Measurements from ENCODE around the gene HEPACAM2.
A peak's percentile ranks its signal among the peaks of the same experiment; 100 is the strongest.

HEPACAM2 gene

GRCh38 chr7:93231799-93232672 is 5.8 kb upstream of the HEPACAM2 start, which contains the start of gene VPS50:
Gene VPS50, plus strand, starts transcription at chr7:93232366. Its CDS starts 102 bp downstream, at chr7:93232468.
- Histone ChIP-seq H3K27me3 (ENCODE audit: insufficient read depth, low read depth) (no peaks in the 10 kb centered on the region), H3K36me3 (ENCODE audit: insufficient read depth) (no peaks in the 10 kb centered on the region), H4K20me1 (ENCODE audit: insufficient read depth) (no peaks in the 10 kb centered on the region), H3K4me1 (ENCODE audit: low read depth, poor library complexity, severe bottlenecking) (peaks cover 34% of the 10 kb centered on the region), H3K27ac (peak within 1 kb of the TSS; percentile 46), H3K4me3 (IDR thresholded peaks at IDR 0.05; ENCODE audit: insufficient read depth, low read depth, low read length) (no peak within 1 kb of the TSS), H3K4me2 (peak within 1 kb of the TSS; percentile 89), H3K79me2 (ENCODE audit: insufficient read depth, low read depth) (peaks cover 30% of the 10 kb centered on the region), H2AFZ (ENCODE audit: low read depth) (peak within 1 kb of the TSS; percentile 88), H3K9ac (peak within 1 kb of the TSS; percentile 51; the same call in 1 of the 2 replicates)
- TF ChIP-seq CTCF (conservative IDR thresholded peaks at IDR 0.05; ENCODE audit: low read depth, low read length): no peak

DNA sequence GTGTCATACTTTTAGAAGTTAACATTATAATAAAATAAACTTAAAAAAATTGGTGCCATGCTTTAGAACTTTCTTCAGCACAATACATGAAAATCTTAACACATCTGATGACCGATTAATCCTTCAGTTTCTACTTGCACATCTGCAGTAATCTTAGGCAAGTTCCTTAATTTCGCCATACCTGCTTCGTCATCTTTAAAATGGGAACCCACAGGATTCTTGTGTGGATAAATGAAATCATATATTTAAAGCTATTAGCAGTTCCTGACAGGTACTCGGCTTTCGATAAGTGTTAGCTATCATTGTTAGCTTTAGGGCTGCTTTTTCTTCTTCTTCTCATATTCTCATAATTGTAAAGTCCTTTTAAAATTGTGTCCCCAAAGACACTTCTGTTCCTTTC is 5.0 kb upstream of the HEPACAM2 start:
- Histone ChIP-seq H2AFZ (ENCODE audit: low read depth) (peak overlapping the region; percentile 88), H3K79me2 (ENCODE audit: insufficient read depth, low read depth) (peaks cover 30% of the 10 kb centered on the region), H3K27ac (peak overlapping the region; percentile 46; the same call in 1 of the 2 replicates), H3K4me2 (peak overlapping the region; percentile 57), H3K4me3 (IDR thresholded peaks at IDR 0.05; ENCODE audit: insufficient read depth, low read depth, low read length) (no peak overlapping the region), H3K27me3 (ENCODE audit: insufficient read depth, low read depth) (no peaks in the 10 kb centered on the region), H4K20me1 (ENCODE audit: insufficient read depth) (no peaks in the 10 kb centered on the region), H3K36me3 (ENCODE audit: insufficient read depth) (no peaks in the 10 kb centered on the region), H3K9ac (peak overlapping the region; percentile 51; the same call in 1 of the 2 replicates), H3K4me1 (ENCODE audit: low read depth, poor library complexity, severe bottlenecking) (peaks cover 34% of the 10 kb centered on the region)
- no peak for TF ChIP-seq CTCF (conservative IDR thresholded peaks at IDR 0.05; ENCODE audit: low read depth, low read length)

DNA sequence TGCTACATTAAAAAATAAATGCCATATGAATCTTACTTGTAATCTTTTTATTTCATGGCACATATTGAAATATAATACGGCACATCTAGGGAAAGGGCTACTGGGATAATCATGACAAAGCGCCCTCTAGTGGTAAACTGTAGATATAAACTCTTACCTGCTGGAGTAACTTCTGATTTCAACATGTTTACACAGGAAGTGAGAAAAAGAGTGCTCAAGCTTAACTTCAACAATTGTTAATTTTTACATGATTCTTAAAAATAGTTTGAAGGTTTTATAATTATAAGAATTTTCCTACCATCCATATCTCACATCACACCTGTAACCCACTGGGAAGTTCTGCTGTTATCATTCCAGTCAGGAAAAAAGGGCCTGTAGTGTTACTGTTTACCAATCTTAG is 2.0 kb upstream of the HEPACAM2 start:
- Histone ChIP-seq H4K20me1 (ENCODE audit: insufficient read depth) (no peaks in the 10 kb centered on the region), H3K4me2 (peak overlapping the region; percentile 13; the same call in 1 of the 2 replicates), H3K27me3 (ENCODE audit: insufficient read depth, low read depth) (no peaks in the 10 kb centered on the region), H3K36me3 (ENCODE audit: insufficient read depth) (no peaks in the 10 kb centered on the region), H3K4me1 (ENCODE audit: low read depth, poor library complexity, severe bottlenecking) (peaks cover 30% of the 10 kb centered on the region), H3K79me2 (ENCODE audit: insufficient read depth, low read depth) (peaks cover 8% of the 10 kb centered on the region), H3K4me3 (IDR thresholded peaks at IDR 0.05; ENCODE audit: insufficient read depth, low read depth, low read length) (no peak overlapping the region), H3K27ac (no peak overlapping the region), H3K9ac (no peak overlapping the region), H2AFZ (ENCODE audit: low read depth) (peak overlapping the region; percentile 16; the same call in 1 of the 2 replicates)
- TF ChIP-seq CTCF (conservative IDR thresholded peaks at IDR 0.05; ENCODE audit: low read depth, low read length): peak; percentile 90

DNA sequence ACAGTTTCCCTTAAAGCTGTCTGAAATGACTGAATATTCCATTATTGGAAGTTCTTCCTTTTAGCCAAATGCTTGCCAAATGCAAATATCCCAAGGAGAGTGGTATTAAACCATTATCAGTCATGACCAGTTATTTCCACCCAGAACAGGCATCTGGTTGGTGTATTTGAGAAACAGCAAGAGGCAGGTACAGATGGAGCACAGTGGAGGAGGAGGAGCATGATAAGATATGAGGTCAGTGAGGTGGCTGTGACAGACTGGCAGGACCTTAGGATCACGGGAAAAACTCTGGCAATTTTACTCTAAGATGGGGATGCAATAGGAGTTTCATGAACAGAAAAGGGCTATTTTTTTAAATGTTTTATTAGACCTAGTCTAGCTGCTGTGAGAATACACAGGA is 6.4 kb downstream of the HEPACAM2 start:
- H3K4me1 ChIP-seq (ENCODE audit: low read depth, poor library complexity, severe bottlenecking): no peaks in the 10 kb centered on the region
- H3K27ac ChIP-seq: no peak overlapping the region

More for the DNA sequence above, 6.4 kb downstream of the HEPACAM2 start:
- TF ChIP-seq CTCF (conservative IDR thresholded peaks at IDR 0.05; ENCODE audit: low read depth, low read length): no peak
- Histone ChIP-seq H3K36me3 (ENCODE audit: insufficient read depth) (no peaks in the 10 kb centered on the region), H3K9ac (no peak overlapping the region), H2AFZ (ENCODE audit: low read depth) (no peak overlapping the region), H3K4me2 (no peak overlapping the region), H4K20me1 (ENCODE audit: insufficient read depth) (no peaks in the 10 kb centered on the region), H3K4me3 (IDR thresholded peaks at IDR 0.05; ENCODE audit: insufficient read depth, low read depth, low read length) (no peak overlapping the region), H3K79me2 (ENCODE audit: insufficient read depth, low read depth) (no peaks in the 10 kb centered on the region), H3K27me3 (ENCODE audit: insufficient read depth, low read depth) (no peaks in the 10 kb centered on the region)
